NB4 (cell line): ENCODE measurements around the gene FBXO2.
A peak's percentile ranks its signal among the peaks of the same experiment; 100 is the strongest.

Source experiments
- DNase-seq: peaks from one replicate; pipeline ENCODE4 v3.0.0; 2010; ENCODE audit warnings: low read depth
- H3K4me3 ChIP-seq: one replicate; pipeline ENCODE4 v1.5.1; 2011; ENCODE audit warnings: mild to moderate bottlenecking, low read depth, low read length, moderate library complexity
- MYC ChIP-seq: IDR thresholded peaks from 2 replicates; pipeline ENCODE4 v1.6.1; 2011; ENCODE audit warnings: low read depth, low read length
- POLR2A ChIP-seq: IDR thresholded peaks from 2 replicates; pipeline ENCODE4 v1.6.1; 2011; ENCODE audit warnings: mild to moderate bottlenecking; ENCODE audit not compliant: insufficient read length; ENCODE audit errors: extremely low read depth
- TF ChIP-seq, protein P1 (sequence below): IDR thresholded peaks from one replicate; pipeline ENCODE4 v1.5.1; 2012; ENCODE audit warnings: low read depth, low read length
- TF ChIP-seq, protein P2 (sequence below): IDR thresholded peaks from 2 replicates; pipeline ENCODE4 v1.6.1; 2011; ENCODE audit warnings: low read depth, low read length

Gene FBXO2

DNA sequence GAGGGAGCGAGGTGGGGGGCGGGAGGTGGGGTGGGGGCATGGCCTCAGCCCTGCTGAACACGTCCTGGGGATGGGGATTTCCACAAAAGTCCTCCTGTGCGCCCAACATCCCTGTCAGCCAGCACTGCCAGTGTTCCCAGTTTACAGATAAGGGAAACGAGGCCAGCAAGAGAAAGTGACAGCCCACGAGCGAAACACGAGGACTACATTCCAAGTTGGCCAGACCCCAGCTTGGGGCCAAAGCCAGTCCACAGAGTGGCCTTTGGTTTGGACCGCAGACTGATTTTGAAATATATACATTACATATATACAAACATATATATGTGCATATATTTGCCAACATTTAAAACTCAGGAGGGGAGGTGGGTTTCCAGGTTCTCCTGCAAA is 5.0 kb downstream of the FBXO2 start:
- no peak for DNase-seq
- H3K4me3 ChIP-seq = no peak overlapping the region
- TF ChIP-seq POLR2A = no peak

DNA sequence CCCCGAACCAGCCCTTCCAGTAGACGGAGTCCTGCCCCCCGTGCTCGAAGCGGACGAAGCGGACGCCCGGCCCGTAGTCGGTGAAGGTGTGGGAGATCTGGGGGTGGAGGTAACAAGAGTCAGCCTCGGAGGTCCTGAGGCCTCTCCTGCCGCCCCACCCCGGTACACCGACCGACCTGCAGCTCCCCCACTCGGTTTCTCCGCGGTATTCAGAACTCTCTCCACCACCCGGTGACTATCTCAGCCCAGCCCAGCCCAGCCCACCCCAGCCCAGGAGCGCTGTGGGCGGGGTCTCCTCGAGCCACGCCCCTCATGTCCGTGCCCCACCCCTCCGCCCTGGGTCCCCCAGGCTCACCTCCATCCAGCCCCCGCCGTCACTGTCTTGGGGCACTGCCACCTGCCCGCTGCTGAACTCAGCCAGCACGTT is 5.5 kb downstream of the FBXO2 start:
- no peak overlapping the region for H3K4me3 ChIP-seq
- DNase-seq = no peak
- TF ChIP-seq, protein P1, sequence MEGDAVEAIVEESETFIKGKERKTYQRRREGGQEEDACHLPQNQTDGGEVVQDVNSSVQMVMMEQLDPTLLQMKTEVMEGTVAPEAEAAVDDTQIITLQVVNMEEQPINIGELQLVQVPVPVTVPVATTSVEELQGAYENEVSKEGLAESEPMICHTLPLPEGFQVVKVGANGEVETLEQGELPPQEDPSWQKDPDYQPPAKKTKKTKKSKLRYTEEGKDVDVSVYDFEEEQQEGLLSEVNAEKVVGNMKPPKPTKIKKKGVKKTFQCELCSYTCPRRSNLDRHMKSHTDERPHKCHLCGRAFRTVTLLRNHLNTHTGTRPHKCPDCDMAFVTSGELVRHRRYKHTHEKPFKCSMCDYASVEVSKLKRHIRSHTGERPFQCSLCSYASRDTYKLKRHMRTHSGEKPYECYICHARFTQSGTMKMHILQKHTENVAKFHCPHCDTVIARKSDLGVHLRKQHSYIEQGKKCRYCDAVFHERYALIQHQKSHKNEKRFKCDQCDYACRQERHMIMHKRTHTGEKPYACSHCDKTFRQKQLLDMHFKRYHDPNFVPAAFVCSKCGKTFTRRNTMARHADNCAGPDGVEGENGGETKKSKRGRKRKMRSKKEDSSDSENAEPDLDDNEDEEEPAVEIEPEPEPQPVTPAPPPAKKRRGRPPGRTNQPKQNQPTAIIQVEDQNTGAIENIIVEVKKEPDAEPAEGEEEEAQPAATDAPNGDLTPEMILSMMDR = no peak
- TF ChIP-seq, protein P2, sequence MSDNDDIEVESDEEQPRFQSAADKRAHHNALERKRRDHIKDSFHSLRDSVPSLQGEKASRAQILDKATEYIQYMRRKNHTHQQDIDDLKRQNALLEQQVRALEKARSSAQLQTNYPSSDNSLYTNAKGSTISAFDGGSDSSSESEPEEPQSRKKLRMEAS = no peak
- TF ChIP-seq POLR2A = no peak
- no peak for TF ChIP-seq MYC

DNA sequence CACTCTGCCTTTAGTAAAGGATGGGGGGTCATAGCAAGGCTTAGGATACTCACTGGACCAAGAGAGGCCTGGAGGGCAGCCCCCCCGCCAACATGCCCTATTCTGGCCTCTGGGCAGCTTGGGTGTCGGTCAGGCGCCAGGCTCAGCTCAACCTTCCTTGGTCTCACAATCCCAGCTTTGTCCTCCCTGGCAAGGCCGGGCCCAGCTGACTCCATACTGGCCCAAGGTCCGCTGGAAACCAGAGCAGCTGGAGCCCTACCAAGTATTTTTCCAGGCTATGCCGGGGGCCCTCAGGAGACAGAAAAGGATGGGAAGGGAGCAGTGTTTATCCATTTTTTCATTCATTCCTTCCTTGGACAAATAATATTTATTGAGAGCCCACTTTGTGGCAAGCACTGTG is 6.2 kb downstream of the FBXO2 start:
- no peak overlapping the region for H3K4me3 ChIP-seq
- no peak for DNase-seq
- TF ChIP-seq, protein P1 = no peak
- TF ChIP-seq, protein P2 = no peak
- TF ChIP-seq POLR2A (no peak), MYC (no peak)

DNA sequence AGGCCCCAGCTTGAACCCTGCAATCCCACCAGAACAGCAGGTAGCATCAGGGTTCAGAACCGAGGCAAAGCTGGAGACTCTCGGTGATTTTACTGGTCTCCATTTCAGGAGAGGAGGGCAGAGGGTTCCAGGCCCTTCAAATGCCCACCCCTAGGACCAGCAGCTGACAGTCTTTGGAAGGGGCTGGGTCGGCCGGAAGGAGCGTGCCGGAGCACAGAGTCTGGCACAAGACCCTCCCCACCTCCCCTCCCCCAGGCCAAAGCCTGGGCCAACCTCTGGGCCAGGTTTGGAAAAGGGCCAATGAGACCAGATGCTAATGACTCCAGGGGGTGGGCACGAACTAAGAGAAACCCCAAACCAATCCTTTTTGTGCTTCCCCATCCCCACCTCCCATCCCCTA is 6.9 kb downstream of the FBXO2 start:
- H3K4me3 ChIP-seq = no peak overlapping the region
- DNase-seq = no peak
- TF ChIP-seq POLR2A = no peak
- TF ChIP-seq, protein P2 = no peak
- TF ChIP-seq MYC = no peak
- TF ChIP-seq, protein P1 = no peak

DNA sequence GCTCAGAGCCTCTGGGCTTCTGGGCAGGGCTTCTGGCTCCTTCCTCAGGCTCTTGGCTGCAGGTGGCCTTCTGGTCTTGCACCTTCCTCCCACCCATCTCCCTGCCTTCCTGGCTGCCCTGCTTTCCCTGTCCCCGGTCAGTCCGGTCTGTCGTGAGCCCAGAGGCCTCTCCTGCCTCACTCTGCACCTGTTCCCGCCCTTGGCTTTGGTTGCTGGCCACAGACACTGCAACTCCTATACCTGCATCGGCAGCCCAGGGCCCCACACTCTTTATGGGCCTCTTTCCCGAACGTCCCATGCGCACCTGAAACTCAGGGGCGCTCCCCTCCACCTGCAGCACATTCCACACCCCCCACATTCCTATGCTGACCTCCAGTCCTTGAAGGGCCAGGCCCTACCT is 7.9 kb downstream of the FBXO2 start:
- TF ChIP-seq MYC (no peak), POLR2A (no peak)
- TF ChIP-seq, protein P1 = no peak
- TF ChIP-seq, protein P2 = no peak
- no peak overlapping the region for H3K4me3 ChIP-seq
- no peak for DNase-seq

DNA sequence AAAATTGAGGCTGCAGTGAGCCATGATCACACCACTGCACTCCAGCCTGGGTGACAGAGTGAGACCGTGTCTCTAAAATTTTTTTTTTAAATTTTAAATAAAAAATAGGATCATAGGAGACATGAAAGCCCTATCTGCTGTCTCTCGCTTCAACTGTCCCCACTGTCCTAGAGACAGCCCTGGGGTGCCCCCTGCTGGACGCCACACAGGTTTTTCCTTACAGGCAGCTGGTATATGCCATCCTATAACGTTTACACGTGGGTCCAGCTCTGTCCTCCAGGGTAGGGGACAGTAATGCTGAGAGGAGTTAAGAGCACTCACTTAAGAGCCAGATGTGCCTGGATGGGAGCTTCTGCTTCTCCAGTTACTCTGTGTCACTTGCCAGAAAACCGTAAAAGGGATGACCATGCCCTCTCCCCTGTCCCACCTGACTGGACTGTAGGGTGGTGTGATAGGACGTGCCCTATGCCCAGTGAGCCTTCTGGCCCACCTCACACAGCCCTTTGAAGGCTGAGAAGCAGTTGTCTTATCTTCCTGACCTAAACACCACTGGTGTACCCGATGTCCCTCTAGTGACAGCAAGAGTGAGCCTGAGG is 8.5 kb downstream of the FBXO2 start:
- TF ChIP-seq, protein P1 = peak; percentile 80
- no peak for TF ChIP-seq POLR2A
- TF ChIP-seq, protein P2 = peak; percentile 77
- peak; percentile 42; the same call in 1 of the 2 replicates for TF ChIP-seq MYC
- peak; percentile 82 for DNase-seq
- H3K4me3 ChIP-seq = no peak overlapping the region
